K562 (cell line): ENCODE measurements around the gene RELL2. TPM values are rescaled to one million over a fixed set of nuclear protein-coding genes. Genes with fewer than 3 reads are reported as not detected.
A peak's percentile ranks its signal among the peaks of the same experiment; 100 is the strongest.

Experiments used
- ARID2 ChIP-seq: fragments of 450-650 bp; IDR thresholded peaks from 2 replicates; pipeline ENCODE4 v1.6.1; 2017; ENCODE audit warnings: antibody characterized with exemption, mild to moderate bottlenecking
- ATF7 ChIP-seq: fragments of 450-650 bp; IDR thresholded peaks from 2 replicates; pipeline ENCODE4 v1.7.1; 2014; ENCODE audit warnings: mild to moderate bottlenecking, moderate library complexity
- BCOR ChIP-seq: fragments of 450-650 bp; IDR thresholded peaks from 2 replicates; pipeline ENCODE4 v1.6.1; 2016
- CCNT2 ChIP-seq: IDR thresholded peaks from 2 replicates; pipeline ENCODE4 v1.6.1; 2011; ENCODE audit warnings: borderline replicate concordance, low read depth, mild to moderate bottlenecking, moderate library complexity, mixed read lengths, low read length; ENCODE audit not compliant: insufficient read length; ENCODE audit errors: extremely low read depth
- CEBPG ChIP-seq, 3 experiments: fragments of 200-800 bp in 1 of 3; sonication (Bioruptor generic) in 1 of 3; sonication (generic) in 1 of 3; formaldehyde crosslinking in 1 of 3; IDR thresholded peaks in 2 of 3; conservative IDR thresholded peaks in 1 of 3; 2 replicates each; pipeline versions ENCODE4 v1.6.1 to v1.8.0; 2016 to 2022; ENCODE audit warnings: missing compliant biosample characterization in 2 of 3, missing genetic modification characterization in 2 of 3, mild to moderate bottlenecking in 1 of 3, missing genetic modification reagents in 1 of 3
- CHCHD3 ChIP-seq: fragments of 250-450 bp; sonication (Bioruptor Pico); IDR thresholded peaks from 2 replicates; pipeline ENCODE4 v2.1.2; 2022; ENCODE audit warnings: mild to moderate bottlenecking
- CHD2 ChIP-seq: IDR thresholded peaks from 2 replicates; pipeline ENCODE4 v1.6.1; 2011; ENCODE audit warnings: low read depth, low read length
- DPF2 ChIP-seq: fragments of 450-650 bp; IDR thresholded peaks from 2 replicates; pipeline ENCODE4 v1.6.1; 2016
- ELF1 ChIP-seq: fragments of 200-800 bp; sonication (Bioruptor generic); IDR thresholded peaks from 2 replicates; pipeline ENCODE4 v1.6.1; 2016; ENCODE audit warnings: missing genetic modification characterization, missing compliant biosample characterization
- EP300 ChIP-seq: IDR thresholded peaks from 2 replicates; pipeline ENCODE4 v1.6.1; 2012; ENCODE audit warnings: low read length, improper control_type of control experiment
- HOXB6 ChIP-seq: fragments of 250-450 bp; sonication (Bioruptor Pico); IDR thresholded peaks from 2 replicates; pipeline ENCODE4 v1.5.1; 2022; ENCODE audit warnings: mild to moderate bottlenecking, borderline replicate concordance
- HSF4 ChIP-seq: fragments of 250-450 bp; sonication (Bioruptor Pico); IDR thresholded peaks from 2 replicates; pipeline ENCODE4 v2.1.2; 2022; ENCODE audit warnings: mild to moderate bottlenecking, moderate library complexity, borderline replicate concordance
- KLF13 ChIP-seq: fragments of 450-650 bp; IDR thresholded peaks from 2 replicates; pipeline ENCODE4 v1.6.1; 2016; ENCODE audit warnings: missing genetic modification characterization, low read depth, mild to moderate bottlenecking, missing compliant biosample characterization, moderate library complexity, borderline replicate concordance
- MAZ ChIP-seq, 2 experiments: fragments of 450-650 bp in 1 of 2; sonication (generic) in 1 of 2; formaldehyde crosslinking; IDR thresholded peaks in 1 of 2; conservative IDR thresholded peaks in 1 of 2; 2 replicates each; pipeline versions ENCODE4 v1.4.0 to v1.5.0; 2020; ENCODE audit warnings: mild to moderate bottlenecking in 1 of 2, missing genetic modification reagents in 1 of 2
- MECOM ChIP-seq: fragments of 250-450 bp; sonication (Bioruptor Pico); IDR thresholded peaks from 2 replicates; pipeline ENCODE4 v1.8.0; 2022; ENCODE audit warnings: inconsistent platforms
- MTA2 ChIP-seq: fragments of 450-650 bp; IDR thresholded peaks from 2 replicates; pipeline ENCODE4 v1.6.1; 2016; ENCODE audit warnings: low read depth
- MYNN ChIP-seq, 2 experiments: sonication (generic); formaldehyde crosslinking in 1 of 2; IDR thresholded peaks; 2 replicates each; pipeline versions ENCODE4 v1.5.0 to v1.6.1; 2016 to 2020; ENCODE audit warnings: antibody characterized with exemption in 1 of 2, missing genetic modification reagents in 1 of 2
- NEUROD1 ChIP-seq: fragments of 150-350 bp; IDR thresholded peaks from 2 replicates; pipeline ENCODE4 v1.6.1; 2014; ENCODE audit warnings: borderline replicate concordance, low read length, low read depth; ENCODE audit not compliant: partially characterized antibody
- PKNOX1 ChIP-seq: fragments of 450-650 bp; IDR thresholded peaks from 2 replicates; pipeline ENCODE4 v1.6.1; 2016
- PRDM10 ChIP-seq: fragments of 450-650 bp; IDR thresholded peaks from 2 replicates; pipeline ENCODE4 v1.6.1; 2018; ENCODE audit not compliant: partially characterized antibody
- RFX5 ChIP-seq: IDR thresholded peaks from 2 replicates; pipeline ENCODE4 v1.6.1; 2011; ENCODE audit warnings: low read depth, mild to moderate bottlenecking, improper control_type of control experiment, low read length
- TRIM24 ChIP-seq, 2 experiments: fragments of 450-650 bp; IDR thresholded peaks; 2 replicates each; pipeline ENCODE4 v1.6.1; 2016
- ZEB2 ChIP-seq: fragments of 450-650 bp; IDR thresholded peaks from 2 replicates; pipeline ENCODE4 v1.6.1; 2016
- ZKSCAN1 ChIP-seq: fragments of 150-350 bp; IDR thresholded peaks from 2 replicates; pipeline ENCODE4 v1.6.1; 2016; ENCODE audit warnings: low read depth, low read length
- ZNF644 ChIP-seq: fragments of 200-800 bp; sonication (Bioruptor generic); IDR thresholded peaks from 2 replicates; pipeline ENCODE4 v1.6.1; 2016; ENCODE audit warnings: low read depth, missing genetic modification characterization, missing compliant biosample characterization
- ZSCAN32 ChIP-seq: fragments of 450-650 bp; formaldehyde crosslinking; IDR thresholded peaks from 2 replicates; pipeline ENCODE4 v1.4.0; 2020; ENCODE audit warnings: mild to moderate bottlenecking, moderate library complexity
- polyA plus RNA-seq, 8 experiments: library from polyadenylated mRNA; depleted of rRNA in 4 of 8; stranded (reverse) in 5 of 8; unstranded in 3 of 8; fragments of >200 nt; fragmentation: Nextera tagmentation in 2 of 8; fragmentation: Illumina TruSeq in 1 of 8; extraction: Ambion mirVana in 2 of 8; extraction: Trizol in 1 of 8; gene quantifications; 2 replicates each; pipeline versions ENCODE4 v1.2.1 to v1.2.3, GENCODE V29; 2011 to 2014; ENCODE audit warnings: inconsistent platforms in 1 of 8, missing spikeins in 1 of 8
- total RNA-seq, 7 experiments: library from RNA; depleted of rRNA in 6 of 7; stranded (reverse); fragments of >200 nt in 6 of 7; fragmentation: Illumina TruSeq in 2 of 7; extraction: Trizol in 2 of 7; gene quantifications; 2 replicates each; pipeline versions ENCODE4 v1.2.1 to v1.2.3, GENCODE V29; 2011 to 2021; ENCODE audit warnings: low replicate concordance in 1 of 7

RELL2 gene
- total and polyA plus RNA-seq, 9 of the 15 experiments (the other 6 are each of a cell fraction or from before 2014, with no cell fraction given): 0.06 to 36.0 (median 14.3) TPM

GRCh38 chr5:141605523-141606277 is 31.1 kb upstream of the RELL2 start (continued):
- TF ChIP-seq RFX5: no peak
- peak; percentile 69 for TF ChIP-seq ZSCAN32 (CRISPR knock-in tag)
- TF ChIP-seq MECOM (CRISPR knock-in tag): no peak
- no peak for TF ChIP-seq HSF4 (CRISPR knock-in tag)
- peak; percentile 61 for TF ChIP-seq BCOR
- TF ChIP-seq MAZ (CRISPR knock-in tag; conservative IDR thresholded peaks at IDR 0.05 in 1 of 2, IDR thresholded peaks at IDR 0.05 in 1 of 2): peak in 1 of 2 experiments; percentile 53; a peak in 2 of 4 replicates
- peak; percentile 98 for TF ChIP-seq EP300
- TF ChIP-seq MTA2: peak; percentile 80
- TF ChIP-seq PRDM10: peak; percentile 58
- peak; percentile 84 for TF ChIP-seq CCNT2
- no peak for TF ChIP-seq CEBPG (CRISPR knock-in tag; IDR thresholded peaks at IDR 0.05)
- TF ChIP-seq CEBPG (tag; conservative IDR thresholded peaks at IDR 0.05 in 1 of 2, IDR thresholded peaks at IDR 0.05 in 1 of 2): no peak; a peak in 1 of 4 replicates
- no peak for TF ChIP-seq CHD2
- TF ChIP-seq ZEB2: no peak
- peak; percentile 84 for TF ChIP-seq MYNN (IDR thresholded peaks at IDR 0.05)
- no peak for TF ChIP-seq MYNN (CRISPR knock-in tag; IDR thresholded peaks at IDR 0.05)
- TF ChIP-seq ATF7: peak; percentile 92
- TF ChIP-seq CHCHD3 (CRISPR knock-in tag): no peak
- TF ChIP-seq TRIM24 (IDR thresholded peaks at IDR 0.05): peak; percentile 92 to 96
- no peak for TF ChIP-seq KLF13 (tag)
- peak; percentile 72 for TF ChIP-seq PKNOX1
- 0 out of 2 replicates have a peak, but pooled peaks have one; percentile 18 for TF ChIP-seq ZKSCAN1
- TF ChIP-seq ARID2: no peak
- TF ChIP-seq DPF2: peak; percentile 96
- TF ChIP-seq NEUROD1: peak; percentile 70
- peak; percentile 46; the same call in 1 of the 2 replicates for TF ChIP-seq ELF1
- no peak; the same call in 1 of the 2 replicates for TF ChIP-seq ZNF644 (tag)
- TF ChIP-seq HOXB6 (CRISPR knock-in tag): no peak
